Liver (tissue), 9 donors: ENCODE data around the gene FAM13C. TPM values are rescaled to one million over a fixed set of nuclear protein-coding genes. Genes with fewer than 3 reads are reported as not detected.

Source experiments
- DNase-seq: peaks from one replicate; pipeline ENCODE4 v3.0.0-alpha.2; 2017; ENCODE audit warnings: low spot score
- H3K27ac ChIP-seq, 2 donors: one replicate each; pipeline ENCODE4 v1.7.0; 2013; ENCODE audit warnings: inconsistent platforms in 2 of 2, low read length in 2 of 2, control low read depth in 1 of 2, low read depth in 1 of 2, mild to moderate bottlenecking in 1 of 2
- H3K27me3 ChIP-seq, 4 donors: one replicate each; pipeline versions ENCODE4 v1.6.1 to v1.7.0; 2013; ENCODE audit warnings: low read length in 3 of 4, inconsistent platforms in 1 of 4, mild to moderate bottlenecking in 1 of 4, moderate library complexity in 1 of 4; ENCODE audit not compliant: control insufficient read depth in 4 of 4, insufficient read depth in 4 of 4
- H3K36me3 ChIP-seq, 4 donors: one replicate each; pipeline versions ENCODE4 v1.6.1 to v1.7.0; 2013; ENCODE audit warnings: low read length in 3 of 4, mild to moderate bottlenecking in 3 of 4, low read depth in 1 of 4, moderate library complexity in 1 of 4; ENCODE audit not compliant: control insufficient read depth in 4 of 4, insufficient read depth in 3 of 4
- H3K4me1 ChIP-seq, 4 donors: one replicate each; pipeline versions ENCODE4 v1.6.1 to v1.7.0; 2013; ENCODE audit warnings: low read length in 3 of 4, mild to moderate bottlenecking in 3 of 4, moderate library complexity in 1 of 4; ENCODE audit not compliant: control insufficient read depth in 4 of 4, insufficient read depth in 4 of 4
- H3K4me3 ChIP-seq, 3 donors: one replicate each; pipeline versions ENCODE4 v1.6.1 to v1.7.0; 2013; ENCODE audit warnings: low read length in 3 of 3, control low read depth in 1 of 3, low read depth in 1 of 3, mild to moderate bottlenecking in 1 of 3
- H3K9ac ChIP-seq, 2 donors: one replicate each; pipeline ENCODE4 v1.7.0; 2013; ENCODE audit warnings: low read length in 2 of 2, mild to moderate bottlenecking in 2 of 2, moderate library complexity in 2 of 2, control low read depth in 1 of 2, low read depth in 1 of 2
- H3K9me3 ChIP-seq, 4 donors: one replicate each; pipeline versions ENCODE4 v1.6.1 to v1.7.0; 2013; ENCODE audit warnings: low read length in 3 of 4; ENCODE audit not compliant: control insufficient read depth in 4 of 4
- ATF3 ChIP-seq: IDR thresholded peaks from 2 replicates; pipeline ENCODE4 v1.6.1; 2016; ENCODE audit warnings: antibody characterized with exemption
- CTCF ChIP-seq: fragments of 150-350 bp; IDR thresholded peaks from 2 replicates; pipeline ENCODE4 v1.5.1; 2017; ENCODE audit warnings: improper control_type of control experiment, low read depth, low read length; ENCODE audit not compliant: missing input control
- FOXA1 ChIP-seq: IDR thresholded peaks from 2 replicates; pipeline ENCODE4 v1.6.1; 2016; ENCODE audit warnings: antibody characterized with exemption
- HNF4A ChIP-seq, 2 donors: conservative IDR thresholded peaks; 2 replicates each; pipeline ENCODE4 v1.6.1; 2016; ENCODE audit warnings: antibody characterized with exemption in 2 of 2, mild to moderate bottlenecking in 2 of 2
- HNF4G ChIP-seq: IDR thresholded peaks from 2 replicates; pipeline ENCODE4 v1.6.1; 2016; ENCODE audit warnings: antibody characterized with exemption
- JUND ChIP-seq, 2 donors: IDR thresholded peaks; 2 replicates each; pipeline ENCODE4 v1.6.1; 2016; ENCODE audit warnings: antibody characterized with exemption in 2 of 2
- NR2F2 ChIP-seq: IDR thresholded peaks from 2 replicates; pipeline ENCODE4 v1.6.1; 2016; ENCODE audit warnings: antibody characterized with exemption
- RAD21 ChIP-seq, 2 donors: IDR thresholded peaks; 2 replicates each; pipeline ENCODE4 v1.6.1; 2016; ENCODE audit warnings: antibody characterized with exemption in 2 of 2, mild to moderate bottlenecking in 2 of 2
- RXRA ChIP-seq, 2 donors: IDR thresholded peaks; 2 replicates each; pipeline ENCODE4 v1.6.1; 2017 to 2018; ENCODE audit warnings: antibody characterized with exemption in 2 of 2, mild to moderate bottlenecking in 1 of 2
- YY1 ChIP-seq: IDR thresholded peaks from 2 replicates; pipeline ENCODE4 v1.6.1; 2016; ENCODE audit warnings: antibody characterized with exemption, mild to moderate bottlenecking
- ZBTB33 ChIP-seq: IDR thresholded peaks from 2 replicates; pipeline ENCODE4 v1.6.1; 2016; ENCODE audit warnings: antibody characterized with exemption
- WGBS: extraction: QIAGEN DNeasy Blood & Tissue Kit; methylation state at CpG from one replicate; pipeline ENCODE4 v1.1.7; 2013; 5-methylcytosine and 5-hydroxymethylcytosine counted together
- polyA plus RNA-seq, 2 donors: library from polyadenylated mRNA; stranded (reverse) in 1 of 2; unstranded in 1 of 2; fragments of 200-250 nt in 1 of 2; fragments of >200 nt in 1 of 2; fragmentation: Nextera tagmentation in 1 of 2; extraction: Ambion mirVana in 1 of 2; gene quantifications; one replicate each; pipeline versions ENCODE4 v1.2.1 to v1.2.3, GENCODE V29; 2013 to 2015
- total RNA-seq, 2 donors: library from RNA; depleted of rRNA; stranded (reverse); fragments of >200 nt; gene quantifications; one replicate each; pipeline ENCODE4 v1.2.3, GENCODE V29; 2014
- donor health status: healthy.
- donor health status: healthy.
- donor health status: healthy.
- donor health status: healthy.
- donor health status: healthy.

FAM13C gene
- total and polyA plus RNA-seq, 4 donors = 0.87 to 2.4 (median 2.1) TPM

DNA sequence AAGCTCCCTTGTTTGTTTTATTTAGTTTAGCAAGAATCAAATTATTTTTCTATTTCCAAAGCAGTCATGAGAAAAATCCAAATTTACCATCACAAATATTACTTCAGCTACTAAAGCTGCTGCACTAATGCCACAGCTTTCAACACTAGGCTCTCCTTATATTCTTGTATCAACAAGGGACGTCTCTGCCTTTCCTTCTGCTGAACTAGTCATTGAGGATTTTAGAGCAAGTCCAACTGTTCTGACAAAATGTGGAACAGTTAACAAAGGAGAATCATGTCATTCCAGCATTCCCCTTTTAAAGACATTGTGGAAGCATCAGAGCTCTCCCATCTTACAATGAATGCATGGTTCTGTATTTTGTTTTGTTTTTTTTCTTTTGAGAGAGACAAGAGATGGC, 28.6 kb downstream of the FAM13C start:
- Histone ChIP-seq H3K27me3 (no peaks in the 10 kb centered on the region), H3K36me3 (no peaks in the 10 kb centered on the region), H3K4me1 (peaks cover 0 to 4% (median 2%) of the 10 kb centered on the region in 4 donors), H3K4me3 (no peak overlapping the region), H3K9me3 (no peaks in the 10 kb centered on the region), H3K27ac (no peak overlapping the region), H3K9ac (no peak overlapping the region)
- TF ChIP-seq ATF3 (no peak), YY1 (no peak), RAD21 (IDR thresholded peaks at IDR 0.05) (no peak), ZBTB33 (no peak), NR2F2 (no peak), FOXA1 (no peak)
- 85% methylated on average over 1 of the region's 1 CpG for WGBS
- DNase-seq = no peak

- H3K4me3 ChIP-seq = no peak overlapping the region
- DNase-seq = no peak
- no peak overlapping the region for H3K9ac ChIP-seq
- H3K27ac ChIP-seq = no peak overlapping the region
- peaks cover 0 to 4% (median 2%) of the 10 kb centered on the region in 4 donors for H3K4me1 ChIP-seq
- TF ChIP-seq RXRA (IDR thresholded peaks at IDR 0.05) (no peak), YY1 (no peak), RAD21 (IDR thresholded peaks at IDR 0.05) (no peak), HNF4A (conservative IDR thresholded peaks at IDR 0.05) (no peak), ZBTB33 (no peak), ATF3 (no peak), HNF4G (no peak), CTCF (no peak), JUND (IDR thresholded peaks at IDR 0.05) (no peak)
- no peaks in the 10 kb centered on the region for H3K27me3 ChIP-seq
- no peaks in the 10 kb centered on the region for H3K9me3 ChIP-seq
- no peaks in the 10 kb centered on the region for H3K36me3 ChIP-seq
These were observed 29.8 kb downstream of the FAM13C start for GRCh38 chr10:59332581-59332980.

GRCh38 chr10:59331661-59332060, 30.7 kb downstream of the FAM13C start:
- no peak for DNase-seq
- TF ChIP-seq NR2F2 = no peak

More at GRCh38 chr10:59331661-59332060, 30.7 kb downstream of the FAM13C start:
- H3K27ac ChIP-seq = no peak overlapping the region
- H3K4me1 ChIP-seq = no peaks in the 10 kb centered on the region
- H3K9ac ChIP-seq = no peak overlapping the region
- H3K36me3 ChIP-seq = no peaks in the 10 kb centered on the region
- no peaks in the 10 kb centered on the region for H3K9me3 ChIP-seq
- H3K4me3 ChIP-seq = no peak overlapping the region
- no peaks in the 10 kb centered on the region for H3K27me3 ChIP-seq
